ENCODE measurements around the gene LEFTY1. TPM values are rescaled to one million over a fixed set of nuclear protein-coding genes. Genes with fewer than 3 reads are reported as not detected.

LEFTY1 gene
- total and polyA plus RNA-seq, 9 of the 15 experiments (the other 6 are each of a cell fraction or from before 2014, with no cell fraction given) = 0.07 to 0.24 (median 0.17) TPM; not detected in 5

DNA sequence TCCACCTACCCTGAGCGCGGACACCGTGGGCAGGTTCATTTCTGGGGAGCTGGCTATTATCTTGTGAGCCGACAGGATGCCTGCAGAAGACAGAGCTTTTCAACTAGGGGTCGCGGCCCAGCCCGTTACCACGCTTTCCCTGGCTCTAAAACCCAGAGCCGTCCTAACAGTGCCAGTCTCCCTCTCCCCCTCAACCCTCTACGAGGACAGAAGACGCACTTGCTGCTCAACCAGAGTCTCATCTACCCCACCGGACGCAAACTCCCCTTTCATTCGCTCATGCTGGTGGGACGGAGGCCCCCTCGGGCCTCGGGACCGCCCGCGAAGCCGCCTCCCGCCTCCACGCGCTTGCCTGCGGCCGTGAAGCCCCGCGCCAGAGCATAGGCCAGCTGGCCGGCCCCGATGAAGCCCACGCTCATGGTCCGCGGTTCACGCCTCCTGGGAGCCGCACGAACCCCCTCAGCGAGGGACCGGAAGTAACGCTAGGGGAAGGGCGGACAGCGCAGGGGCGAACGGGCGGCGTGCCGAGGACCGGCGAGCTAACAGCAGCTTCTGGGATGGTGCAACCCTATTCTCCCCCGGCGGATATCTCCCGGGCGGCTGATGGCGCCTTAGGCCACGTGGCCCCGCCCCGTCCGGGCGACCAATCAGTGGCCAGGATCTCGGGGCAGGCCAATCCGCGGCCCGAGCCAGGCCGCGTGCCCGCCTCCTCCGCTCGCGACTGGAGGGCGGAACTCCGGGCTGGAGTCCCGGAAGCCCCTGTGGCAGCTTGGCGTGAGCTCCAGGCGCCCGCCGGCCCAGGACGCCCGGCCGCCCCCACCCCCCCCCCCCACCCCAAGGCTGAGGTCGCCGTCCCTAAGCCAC is 35.0 kb upstream of the LEFTY1 start, which contains the start of gene PYCR2 (continued):
- TF ChIP-seq, protein P1, sequence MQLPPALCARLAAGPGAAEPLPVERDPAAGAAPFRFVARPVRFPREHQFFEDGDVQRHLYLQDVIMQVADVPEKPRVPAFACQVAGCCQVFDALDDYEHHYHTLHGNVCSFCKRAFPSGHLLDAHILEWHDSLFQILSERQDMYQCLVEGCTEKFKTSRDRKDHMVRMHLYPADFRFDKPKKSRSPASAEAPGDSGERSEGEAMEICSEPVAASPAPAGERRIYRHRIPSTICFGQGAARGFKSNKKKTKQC (CRISPR knock-in tag; IDR thresholded peaks at IDR 0.05) = peak; percentile 93
- TF ChIP-seq FOSL1 (tag; conservative IDR thresholded peaks at IDR 0.05) = no peak
- no peak for TF ChIP-seq PHTF2 (CRISPR knock-in tag; IDR thresholded peaks at IDR 0.05)
- TF ChIP-seq MTF1 (CRISPR knock-in tag; IDR thresholded peaks at IDR 0.05; ENCODE audit: borderline replicate concordance) = no peak
- TF ChIP-seq PURB (CRISPR knock-in tag; IDR thresholded peaks at IDR 0.05; ENCODE audit: low read depth) = no peak
- TF ChIP-seq SNIP1 (IDR thresholded peaks at IDR 0.05; ENCODE audit: low read depth) = no peak
- TF ChIP-seq RBM14 (IDR thresholded peaks at IDR 0.05; ENCODE audit: borderline replicate concordance, insufficient read depth, low read depth, low read length) = peak; percentile 94; the same call in 1 of the 2 replicates
- TF ChIP-seq MYC (IDR thresholded peaks at IDR 0.05; ENCODE audit: low read depth, low read length) = peak; percentile 96
- TF ChIP-seq MYC (CRISPR knock-in tag; IDR thresholded peaks at IDR 0.05; ENCODE audit: borderline replicate concordance, low read depth) = peak; percentile 87; the same call in 1 of the 2 replicates
- TF ChIP-seq, protein P2, sequence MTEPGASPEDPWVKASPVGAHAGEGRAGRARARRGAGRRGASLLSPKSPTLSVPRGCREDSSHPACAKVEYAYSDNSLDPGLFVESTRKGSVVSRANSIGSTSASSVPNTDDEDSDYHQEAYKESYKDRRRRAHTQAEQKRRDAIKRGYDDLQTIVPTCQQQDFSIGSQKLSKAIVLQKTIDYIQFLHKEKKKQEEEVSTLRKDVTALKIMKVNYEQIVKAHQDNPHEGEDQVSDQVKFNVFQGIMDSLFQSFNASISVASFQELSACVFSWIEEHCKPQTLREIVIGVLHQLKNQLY (CRISPR knock-in tag; conservative IDR thresholded peaks at IDR 0.05) = no peak
- TF ChIP-seq, protein P3, sequence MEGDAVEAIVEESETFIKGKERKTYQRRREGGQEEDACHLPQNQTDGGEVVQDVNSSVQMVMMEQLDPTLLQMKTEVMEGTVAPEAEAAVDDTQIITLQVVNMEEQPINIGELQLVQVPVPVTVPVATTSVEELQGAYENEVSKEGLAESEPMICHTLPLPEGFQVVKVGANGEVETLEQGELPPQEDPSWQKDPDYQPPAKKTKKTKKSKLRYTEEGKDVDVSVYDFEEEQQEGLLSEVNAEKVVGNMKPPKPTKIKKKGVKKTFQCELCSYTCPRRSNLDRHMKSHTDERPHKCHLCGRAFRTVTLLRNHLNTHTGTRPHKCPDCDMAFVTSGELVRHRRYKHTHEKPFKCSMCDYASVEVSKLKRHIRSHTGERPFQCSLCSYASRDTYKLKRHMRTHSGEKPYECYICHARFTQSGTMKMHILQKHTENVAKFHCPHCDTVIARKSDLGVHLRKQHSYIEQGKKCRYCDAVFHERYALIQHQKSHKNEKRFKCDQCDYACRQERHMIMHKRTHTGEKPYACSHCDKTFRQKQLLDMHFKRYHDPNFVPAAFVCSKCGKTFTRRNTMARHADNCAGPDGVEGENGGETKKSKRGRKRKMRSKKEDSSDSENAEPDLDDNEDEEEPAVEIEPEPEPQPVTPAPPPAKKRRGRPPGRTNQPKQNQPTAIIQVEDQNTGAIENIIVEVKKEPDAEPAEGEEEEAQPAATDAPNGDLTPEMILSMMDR (IDR thresholded peaks at IDR 0.05 in 2 of 3, conservative IDR thresholded peaks at IDR 0.05 in 1 of 3; ENCODE audit: insufficient read depth in 2 of 3, low read depth in 1 of 3, low read length in 3 of 3) = peak; percentile 5 to 19 (median 10); a peak in 2 of 6 replicates
- no peak for TF ChIP-seq PTTG1 (tag; IDR thresholded peaks at IDR 0.05; ENCODE audit: low read depth)
- no peak for TF ChIP-seq SETDB1 (IDR thresholded peaks at IDR 0.05; ENCODE audit: low read length)
- TF ChIP-seq ARNT (IDR thresholded peaks at IDR 0.05) = no peak
- TF ChIP-seq, protein P4, sequence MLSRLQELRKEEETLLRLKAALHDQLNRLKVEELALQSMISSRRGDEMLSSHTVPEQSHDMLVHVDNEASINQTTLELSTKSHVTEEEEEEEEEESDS (CRISPR knock-in tag; IDR thresholded peaks at IDR 0.05) = no peak
- TF ChIP-seq, protein P5, sequence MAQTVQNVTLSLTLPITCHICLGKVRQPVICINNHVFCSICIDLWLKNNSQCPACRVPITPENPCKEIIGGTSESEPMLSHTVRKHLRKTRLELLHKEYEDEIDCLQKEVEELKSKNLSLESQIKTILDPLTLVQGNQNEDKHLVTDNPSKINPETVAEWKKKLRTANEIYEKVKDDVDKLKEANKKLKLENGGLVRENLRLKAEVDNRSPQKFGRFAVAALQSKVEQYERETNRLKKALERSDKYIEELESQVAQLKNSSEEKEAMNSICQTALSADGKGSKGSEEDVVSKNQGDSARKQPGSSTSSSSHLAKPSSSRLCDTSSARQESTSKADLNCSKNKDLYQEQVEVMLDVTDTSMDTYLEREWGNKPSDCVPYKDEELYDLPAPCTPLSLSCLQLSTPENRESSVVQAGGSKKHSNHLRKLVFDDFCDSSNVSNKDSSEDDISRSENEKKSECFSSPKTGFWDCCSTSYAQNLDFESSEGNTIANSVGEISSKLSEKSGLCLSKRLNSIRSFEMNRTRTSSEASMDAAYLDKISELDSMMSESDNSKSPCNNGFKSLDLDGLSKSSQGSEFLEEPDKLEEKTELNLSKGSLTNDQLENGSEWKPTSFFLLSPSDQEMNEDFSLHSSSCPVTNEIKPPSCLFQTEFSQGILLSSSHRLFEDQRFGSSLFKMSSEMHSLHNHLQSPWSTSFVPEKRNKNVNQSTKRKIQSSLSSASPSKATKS (CRISPR knock-in tag; IDR thresholded peaks at IDR 0.05) = no peak
- 0 out of 2 replicates have a peak, but pooled peaks have one; percentile 41 for TF ChIP-seq PHF21A (IDR thresholded peaks at IDR 0.05; ENCODE audit: borderline replicate concordance, low read depth)
- TF ChIP-seq, protein P6, sequence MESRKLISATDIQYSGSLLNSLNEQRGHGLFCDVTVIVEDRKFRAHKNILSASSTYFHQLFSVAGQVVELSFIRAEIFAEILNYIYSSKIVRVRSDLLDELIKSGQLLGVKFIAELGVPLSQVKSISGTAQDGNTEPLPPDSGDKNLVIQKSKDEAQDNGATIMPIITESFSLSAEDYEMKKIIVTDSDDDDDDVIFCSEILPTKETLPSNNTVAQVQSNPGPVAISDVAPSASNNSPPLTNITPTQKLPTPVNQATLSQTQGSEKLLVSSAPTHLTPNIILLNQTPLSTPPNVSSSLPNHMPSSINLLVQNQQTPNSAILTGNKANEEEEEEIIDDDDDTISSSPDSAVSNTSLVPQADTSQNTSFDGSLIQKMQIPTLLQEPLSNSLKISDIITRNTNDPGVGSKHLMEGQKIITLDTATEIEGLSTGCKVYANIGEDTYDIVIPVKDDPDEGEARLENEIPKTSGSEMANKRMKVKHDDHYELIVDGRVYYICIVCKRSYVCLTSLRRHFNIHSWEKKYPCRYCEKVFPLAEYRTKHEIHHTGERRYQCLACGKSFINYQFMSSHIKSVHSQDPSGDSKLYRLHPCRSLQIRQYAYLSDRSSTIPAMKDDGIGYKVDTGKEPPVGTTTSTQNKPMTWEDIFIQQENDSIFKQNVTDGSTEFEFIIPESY (CRISPR knock-in tag; IDR thresholded peaks at IDR 0.05) = no peak
- peak; percentile 71 for TF ChIP-seq CTBP1 (IDR thresholded peaks at IDR 0.05; ENCODE audit: borderline replicate concordance)

Data from K562 (cell line).